GM12865 (cell line): ENCODE measurements around the gene RTKN.
"Not testable (repeated sequence)": the region's sequence is repeated elsewhere in the genome, so short reads cannot be mapped to it uniquely, and the experiment has no call there.

Source experiments
- DNase-seq: peaks from one replicate; pipeline ENCODE4 v3.0.0; 2010; ENCODE audit warnings: low read depth
- H3K4me3 ChIP-seq: 2 replicates; pipeline ENCODE4 v1.5.1; 2011; ENCODE audit warnings: mild to moderate bottlenecking, low read depth, low read length, control low read depth
- CTCF ChIP-seq: IDR thresholded peaks from 2 replicates; pipeline ENCODE4 v1.5.1; 2011; ENCODE audit warnings: low read length, control low read depth, low read depth, inconsistent platforms; ENCODE audit not compliant: insufficient read depth; ENCODE audit errors: missing control alignments

RTKN gene

GRCh38 chr2:74471332-74472065 lies 29.8 kb upstream of the RTKN start:
- peak overlapping the region; percentile 87 for H3K4me3 ChIP-seq
- no peak for DNase-seq
- TF ChIP-seq CTCF = no peak

- H3K4me3 ChIP-seq, DNase-seq: not testable (repeated sequence)
These were observed 29.0 kb upstream of the RTKN start for GRCh38 chr2:74470742-74471141.

- H3K4me3 ChIP-seq = peak overlapping the region; percentile 95
- TF ChIP-seq CTCF = no peak
- DNase-seq = no peak
These were observed 22.7 kb upstream of the RTKN start for GRCh38 chr2:74464406-74464805.

GRCh38 chr2:74462786-74463105 lies 21.0 kb upstream of the RTKN start:
- DNase-seq = no peak

GRCh38 chr2:74462054-74462785 lies 20.5 kb upstream of the RTKN start:
- H3K4me3 ChIP-seq = no peak overlapping the region
- no peak for TF ChIP-seq CTCF
- no peak for DNase-seq

More at GRCh38 chr2:74462786-74463105, 21.0 kb upstream of the RTKN start:
- no peak for TF ChIP-seq CTCF
- H3K4me3 ChIP-seq = no peak overlapping the region

GRCh38 chr2:74461187-74462053 lies 19.7 kb upstream of the RTKN start:
- no peak for DNase-seq
- TF ChIP-seq CTCF = peak; percentile 17

GRCh38 chr2:74460187-74460586 lies 18.4 kb upstream of the RTKN start:
- H3K4me3 ChIP-seq, DNase-seq: not testable (repeated sequence)

More at GRCh38 chr2:74461187-74462053, 19.7 kb upstream of the RTKN start:
- no peak overlapping the region for H3K4me3 ChIP-seq

- peak overlapping the region; percentile 100 for H3K4me3 ChIP-seq
- DNase-seq = not testable (repeated sequence)
These were observed 17.9 kb upstream of the RTKN start for GRCh38 chr2:74459503-74460118.
